GM21367 (cell line): ENCODE measurements around the gene SSBP3.

ENCODE experiments used
- ATAC-seq: cut with Tn5 transposase; IDR thresholded peaks from one replicate; pipeline ENCODE4 v1.9.1; 2021; ENCODE audit not compliant: unreplicated experiment

Gene SSBP3

DNA sequence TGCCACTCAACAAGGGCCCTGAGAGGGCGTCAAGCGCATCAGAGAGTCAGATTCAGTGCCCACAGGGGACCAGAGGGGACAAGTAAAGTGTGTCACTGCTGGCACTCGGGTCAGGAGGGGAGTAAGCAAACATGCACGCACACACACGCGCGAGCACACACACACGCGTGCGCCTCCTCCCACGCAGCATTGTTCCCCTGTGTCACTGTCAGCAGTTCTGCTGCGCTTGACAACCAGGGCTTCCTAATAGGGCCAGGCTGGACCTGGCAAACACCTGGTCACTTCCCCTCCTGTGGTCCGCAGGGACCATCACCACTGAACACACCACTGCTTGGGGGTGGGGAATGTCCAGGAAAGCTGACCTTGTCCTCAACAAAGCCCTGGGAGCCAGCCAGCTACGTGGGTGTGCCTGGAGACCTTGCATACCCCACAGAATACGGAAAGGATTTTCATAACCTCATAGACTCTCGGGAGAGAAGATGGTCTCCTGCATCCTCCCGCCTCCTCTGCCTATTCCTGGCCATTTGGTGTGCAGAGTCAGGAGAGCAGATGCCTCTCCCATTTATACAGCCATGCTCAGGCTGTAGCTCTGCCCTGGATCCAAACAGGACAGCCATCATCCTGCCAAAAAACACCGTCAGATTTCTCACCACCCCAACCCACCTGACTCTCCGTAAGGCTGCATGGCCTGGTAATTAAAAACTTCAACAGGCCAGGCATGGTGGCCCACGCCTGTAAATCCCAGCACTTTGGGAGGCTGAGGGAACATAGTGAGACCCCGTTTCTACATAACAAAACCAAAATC lies 73.2 kb downstream of the SSBP3 start:
- no peak for ATAC-seq

DNA sequence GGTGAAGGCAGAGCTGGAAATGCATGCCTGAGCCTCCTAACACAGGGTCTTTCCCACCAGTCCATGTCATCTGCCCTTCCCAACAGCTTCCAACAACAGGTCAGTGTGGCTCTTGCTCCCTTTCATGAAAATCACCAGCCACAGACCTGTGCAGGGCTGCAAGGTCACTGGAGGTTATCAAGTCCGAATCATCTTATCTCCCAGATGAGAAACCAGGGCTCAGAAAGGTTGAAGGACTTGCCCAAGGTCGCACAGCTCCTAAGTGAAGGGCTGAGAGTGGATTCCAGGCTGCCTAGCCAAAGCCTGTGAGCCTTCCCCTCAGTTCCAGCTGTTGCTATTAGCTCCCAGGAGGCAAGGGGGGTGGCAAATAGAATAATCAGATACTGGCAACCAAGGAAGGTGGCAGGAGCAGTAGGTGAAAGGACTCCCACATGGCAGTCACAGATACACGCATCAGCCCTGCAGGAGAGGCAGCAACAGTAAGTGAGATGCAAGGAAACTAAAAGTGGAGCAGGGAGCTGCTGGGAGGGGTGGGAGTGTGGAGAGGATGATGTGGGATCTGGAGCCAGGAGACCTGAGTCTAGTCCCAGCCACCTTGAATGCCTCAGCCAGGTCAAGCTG lies 74.2 kb downstream of the SSBP3 start:
- no peak for ATAC-seq

DNA sequence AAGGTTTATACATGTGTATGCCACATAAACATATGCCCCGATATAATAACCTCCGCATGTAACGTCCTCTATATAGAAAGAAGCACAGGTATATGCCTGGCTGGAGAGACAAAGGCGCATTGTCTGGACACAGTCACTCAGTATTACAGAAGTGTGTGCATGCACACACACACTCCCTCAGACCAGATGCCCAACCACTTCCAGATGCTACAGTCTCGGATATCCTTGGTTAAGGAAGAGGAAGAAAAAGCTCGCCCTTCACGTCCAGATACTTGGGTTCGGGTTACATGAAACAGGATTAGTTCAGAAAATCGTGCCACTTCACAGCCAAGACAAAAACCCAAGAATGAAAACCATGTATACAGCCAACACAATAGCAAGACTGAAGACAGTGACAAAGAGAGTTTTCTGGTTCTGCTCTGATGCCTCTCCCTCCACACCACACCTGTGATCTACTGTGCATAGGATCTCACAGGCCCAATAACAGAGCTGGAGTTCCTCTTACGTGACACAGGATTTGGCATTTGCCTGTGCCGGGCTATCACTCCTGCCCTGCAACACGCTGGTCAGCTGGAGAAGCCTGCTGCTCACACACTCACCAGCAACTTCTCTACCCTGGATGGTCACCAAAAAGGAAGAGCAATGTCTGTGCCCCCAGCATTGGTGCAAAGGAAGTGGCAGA lies 75.0 kb downstream of the SSBP3 start:
- no peak for ATAC-seq

DNA sequence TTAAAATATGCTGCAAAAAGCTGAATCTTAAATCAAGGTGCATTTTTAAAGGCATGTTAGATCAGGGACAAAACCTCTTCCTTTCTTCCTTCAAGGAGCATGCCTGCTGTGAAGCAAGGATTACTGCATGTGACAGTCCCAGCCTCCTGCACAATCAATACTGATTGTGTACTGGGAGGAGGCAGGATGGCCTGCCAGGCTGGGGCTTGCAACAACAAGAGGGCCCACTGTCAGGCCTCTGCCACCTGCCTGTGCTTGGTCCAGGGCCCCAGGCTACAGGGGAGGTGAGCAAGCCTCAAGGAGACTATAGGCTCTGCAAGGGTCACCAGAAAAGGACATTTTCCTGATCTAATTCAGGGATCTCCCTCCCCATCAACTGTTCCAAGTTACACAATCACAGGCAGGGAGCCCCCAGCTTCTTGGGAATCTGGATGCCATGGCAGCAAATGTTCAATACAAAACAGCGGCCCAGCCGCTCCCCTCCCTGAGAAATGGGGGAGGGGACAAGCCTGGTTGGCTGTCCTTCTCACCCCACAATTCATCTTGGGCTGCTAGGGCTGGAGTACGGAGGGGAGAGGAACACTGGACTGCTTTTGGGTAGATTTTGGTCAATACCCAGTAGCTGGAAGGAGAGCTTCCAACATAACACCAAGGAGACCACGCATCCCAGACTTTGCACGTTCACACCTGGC lies 76.7 kb downstream of the SSBP3 start:
- ATAC-seq, result no peak

DNA sequence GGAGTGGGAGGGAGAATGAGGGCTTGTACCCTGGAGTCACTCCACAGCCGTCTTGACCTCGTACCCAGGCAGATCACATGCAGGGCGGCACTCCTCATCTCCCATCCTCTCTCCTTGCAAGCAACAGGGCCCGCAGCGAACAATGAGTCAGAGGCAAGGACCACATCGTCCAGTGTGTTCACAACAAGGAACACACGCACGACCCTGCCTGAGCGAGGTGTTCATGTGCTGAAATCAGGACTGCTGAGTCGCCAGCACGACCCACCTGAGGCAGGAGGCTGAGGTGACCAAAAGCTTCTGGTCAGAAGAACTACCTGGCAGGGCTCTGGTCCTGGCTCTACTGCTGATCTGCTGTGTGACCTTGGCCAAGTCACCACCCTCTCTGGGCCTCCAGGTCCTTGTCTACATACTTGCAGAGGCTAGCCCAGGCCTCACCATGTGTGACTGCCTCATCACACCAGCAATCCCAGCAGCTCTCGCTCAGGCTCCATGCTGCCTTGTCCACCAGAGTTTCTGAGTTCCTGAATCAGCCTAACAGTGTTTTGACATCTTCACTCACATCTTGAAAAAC lies 78.0 kb downstream of the SSBP3 start:
- ATAC-seq, result no peak

DNA sequence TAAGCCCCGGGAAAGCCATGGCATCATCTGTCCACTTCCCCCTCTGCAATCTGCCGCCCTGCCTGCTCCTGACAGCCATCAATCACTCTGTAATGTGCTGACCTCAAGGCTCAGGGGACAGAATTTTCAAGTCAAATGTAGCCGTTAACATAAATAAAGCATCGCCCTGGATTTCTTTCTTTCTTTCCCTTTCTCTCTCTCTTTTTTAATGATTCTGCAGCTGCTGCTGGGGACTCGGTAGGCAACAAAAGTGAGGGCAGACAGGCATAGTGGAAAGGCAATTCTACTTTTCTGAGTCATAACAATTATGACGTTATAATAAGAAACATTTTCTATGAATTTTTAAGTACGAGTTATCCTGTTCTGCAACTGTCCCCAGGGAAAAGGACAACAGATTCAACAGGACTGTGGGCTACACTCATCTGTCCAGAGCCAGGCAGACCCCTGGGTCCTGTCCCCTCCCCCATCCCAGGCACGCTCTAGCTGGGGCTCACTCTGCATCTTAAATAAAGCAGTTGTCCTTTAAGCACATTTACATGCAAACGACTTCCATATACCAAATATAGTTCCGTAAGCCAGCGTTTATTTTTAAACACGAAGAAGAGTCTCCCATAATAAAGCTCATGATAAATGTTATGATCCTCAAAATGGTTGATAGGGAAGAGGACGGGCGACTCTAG lies 78.7 kb downstream of the SSBP3 start:
- ATAC-seq, result no peak

DNA sequence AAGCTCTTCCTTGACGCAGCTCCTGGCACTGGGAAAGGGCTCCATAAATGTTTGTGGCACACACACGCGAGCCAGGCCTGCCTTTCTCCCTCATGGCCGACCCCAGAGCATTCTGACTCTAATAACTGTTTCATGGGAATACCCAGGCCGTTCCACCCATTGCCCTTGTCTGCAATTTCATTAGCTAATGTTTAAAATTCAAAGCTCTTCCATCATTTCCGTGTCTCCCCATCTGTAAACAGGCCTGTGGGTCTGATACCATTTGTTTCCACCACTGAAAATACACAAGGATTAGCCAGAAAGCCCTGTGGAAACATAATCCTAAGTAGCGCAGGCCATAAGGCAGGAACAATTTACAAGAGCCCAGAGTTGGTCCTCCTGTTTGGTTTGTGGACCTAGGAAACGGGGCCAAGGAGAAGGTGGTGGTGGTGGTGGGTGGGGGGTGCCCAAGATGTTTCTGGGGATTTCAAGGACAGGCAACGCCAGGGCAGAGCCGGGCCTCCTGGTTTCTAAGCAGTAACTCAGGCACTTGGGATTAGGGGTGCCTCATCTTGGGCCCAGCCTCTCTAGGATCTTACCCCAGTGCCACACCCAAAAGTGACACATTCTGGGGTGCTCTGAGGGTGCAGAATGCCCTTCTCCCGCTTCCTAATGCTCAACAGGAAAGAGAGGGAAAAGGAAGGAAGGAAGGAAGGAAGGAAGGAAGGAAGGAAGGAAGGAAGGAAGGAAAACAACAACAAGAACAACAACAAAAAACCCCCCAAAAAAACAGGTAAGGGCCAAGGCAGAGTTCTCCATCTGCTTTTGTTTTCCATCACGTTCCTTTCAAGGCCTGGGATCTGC lies 79.4 kb downstream of the SSBP3 start:
- no peak for ATAC-seq

DNA sequence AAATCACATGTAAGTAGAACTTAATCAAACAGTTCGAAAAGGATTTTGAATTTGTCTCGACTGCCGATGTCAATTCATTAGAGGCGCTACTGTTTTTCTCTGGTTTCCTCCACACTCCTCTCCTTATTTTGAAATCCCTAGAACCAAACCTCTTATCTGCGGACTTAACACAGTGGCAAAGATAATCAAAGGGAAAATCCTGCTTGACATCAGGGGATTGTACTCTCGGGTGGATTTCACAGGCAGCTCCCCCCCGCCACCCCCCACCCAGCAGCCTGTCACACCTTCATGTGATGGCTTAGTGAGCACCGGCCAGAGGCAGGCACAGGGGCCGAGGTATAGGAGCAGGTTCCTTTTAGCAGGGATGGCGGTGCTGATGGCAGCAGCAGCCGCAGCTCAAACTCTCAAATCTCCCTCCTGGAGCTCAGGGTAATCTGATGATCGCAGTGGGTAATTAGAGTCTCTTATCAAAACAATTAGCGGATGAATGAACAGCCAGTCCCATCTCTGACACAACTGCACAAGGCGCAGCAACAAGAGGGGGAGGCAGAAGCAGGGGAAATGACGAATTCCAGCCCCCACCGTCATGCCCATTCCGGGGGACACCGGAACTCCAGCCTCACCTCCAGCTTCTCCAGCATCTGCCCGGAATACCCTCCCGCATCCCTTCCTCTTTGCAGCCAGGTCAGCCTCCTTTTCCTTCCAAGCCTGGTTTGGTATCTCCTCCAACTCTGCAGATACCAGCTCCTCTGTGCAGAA lies 80.3 kb downstream of the SSBP3 start:
- no peak for ATAC-seq

DNA sequence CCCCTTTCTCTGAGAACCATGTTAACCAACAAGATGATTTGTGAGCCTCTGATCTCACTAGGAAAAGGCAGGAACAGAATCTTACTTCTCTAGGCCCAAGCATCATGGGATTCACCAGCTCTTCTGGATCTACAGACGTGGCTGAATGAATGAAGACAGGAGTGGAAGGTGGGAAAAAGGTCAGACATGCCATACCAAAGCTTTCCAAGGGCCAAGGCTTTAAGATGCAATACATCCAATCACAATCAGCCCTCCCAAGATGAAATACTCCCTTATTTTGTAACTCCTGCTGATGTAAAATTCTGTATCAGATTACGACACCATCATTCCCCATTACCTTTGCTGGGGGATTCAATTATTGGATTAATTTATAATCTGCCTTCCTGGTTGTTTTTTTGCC lies 80.9 kb downstream of the SSBP3 start:
- no peak for ATAC-seq

DNA sequence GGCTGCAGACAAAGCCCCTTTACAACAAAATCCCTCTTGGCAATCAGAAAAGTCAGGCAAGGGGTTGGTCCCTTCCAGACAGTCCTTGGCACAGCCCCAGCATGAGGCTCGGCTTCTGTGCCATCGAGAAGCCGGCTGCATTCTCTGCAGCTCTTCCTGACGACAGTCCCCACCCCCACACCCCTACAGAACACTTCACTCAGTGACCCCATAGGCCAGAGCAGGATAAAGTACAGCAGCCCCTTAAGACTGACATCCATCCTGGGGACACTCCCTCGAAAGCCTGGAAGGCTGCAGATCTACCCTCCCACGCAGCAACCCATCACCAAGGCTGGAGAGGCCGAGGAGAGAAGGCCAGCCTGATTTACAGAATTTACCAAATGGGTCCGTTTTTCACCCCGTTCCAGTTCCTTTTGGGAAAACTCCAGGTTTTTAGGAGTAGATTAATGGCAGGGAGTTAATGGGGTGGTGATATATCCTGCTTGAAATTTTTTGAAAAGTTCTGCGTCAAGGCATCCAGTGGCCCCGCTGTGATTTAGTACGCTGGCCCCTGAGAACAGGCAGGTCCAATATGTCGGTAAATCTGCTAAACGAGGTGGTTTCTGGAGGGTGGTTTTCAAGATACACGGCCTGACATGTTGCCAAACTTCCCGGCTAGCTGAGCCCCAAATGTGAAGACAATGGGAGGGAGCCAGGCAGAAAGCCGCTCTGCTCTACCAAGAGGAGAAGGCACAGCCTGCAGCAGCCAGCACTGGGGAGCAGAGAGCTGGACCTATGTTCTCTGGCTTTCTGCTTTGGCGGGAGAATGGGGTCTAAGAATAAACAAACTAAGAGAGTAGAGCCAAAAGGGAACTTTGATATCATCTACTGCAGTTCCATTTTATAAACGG lies 81.7 kb downstream of the SSBP3 start:
- no peak for ATAC-seq

DNA sequence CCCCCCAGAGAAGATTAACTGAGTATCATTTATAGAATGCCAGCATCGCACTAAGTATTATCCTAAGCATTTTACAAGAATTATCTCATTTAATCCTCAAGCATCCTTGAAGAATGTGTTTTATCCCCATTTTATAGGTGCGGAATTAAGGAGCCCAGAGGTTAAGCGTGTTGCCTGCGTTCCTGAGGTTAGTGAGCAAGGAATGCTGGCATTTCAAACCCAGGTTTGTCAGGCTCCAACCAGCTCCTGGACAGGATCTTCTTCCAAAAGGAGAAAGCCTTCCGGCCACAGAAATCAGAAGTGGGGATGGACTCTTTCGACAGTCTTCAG lies 82.3 kb downstream of the SSBP3 start:
- no peak for ATAC-seq

DNA sequence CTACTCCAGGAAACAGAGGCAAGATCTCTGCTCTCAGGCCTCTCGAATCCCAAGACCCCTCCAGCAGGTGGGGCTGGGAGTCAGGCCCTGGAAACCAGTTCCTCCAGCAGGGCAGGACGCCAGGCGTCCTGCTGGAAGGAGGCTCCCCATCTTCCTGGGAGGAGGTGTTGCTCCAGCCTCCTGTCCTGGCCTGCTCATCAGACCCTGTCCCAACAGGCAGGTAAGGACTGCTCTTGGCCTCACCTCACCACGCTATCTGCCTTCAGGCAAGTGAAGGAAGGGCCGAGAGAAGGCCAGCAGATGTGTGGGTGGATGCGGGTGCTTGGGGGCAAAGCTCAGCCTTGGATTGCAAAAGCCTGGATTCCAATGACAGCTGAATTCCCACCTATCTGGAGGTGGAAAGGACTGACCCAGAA lies 82.9 kb downstream of the SSBP3 start:
- no peak for ATAC-seq

DNA sequence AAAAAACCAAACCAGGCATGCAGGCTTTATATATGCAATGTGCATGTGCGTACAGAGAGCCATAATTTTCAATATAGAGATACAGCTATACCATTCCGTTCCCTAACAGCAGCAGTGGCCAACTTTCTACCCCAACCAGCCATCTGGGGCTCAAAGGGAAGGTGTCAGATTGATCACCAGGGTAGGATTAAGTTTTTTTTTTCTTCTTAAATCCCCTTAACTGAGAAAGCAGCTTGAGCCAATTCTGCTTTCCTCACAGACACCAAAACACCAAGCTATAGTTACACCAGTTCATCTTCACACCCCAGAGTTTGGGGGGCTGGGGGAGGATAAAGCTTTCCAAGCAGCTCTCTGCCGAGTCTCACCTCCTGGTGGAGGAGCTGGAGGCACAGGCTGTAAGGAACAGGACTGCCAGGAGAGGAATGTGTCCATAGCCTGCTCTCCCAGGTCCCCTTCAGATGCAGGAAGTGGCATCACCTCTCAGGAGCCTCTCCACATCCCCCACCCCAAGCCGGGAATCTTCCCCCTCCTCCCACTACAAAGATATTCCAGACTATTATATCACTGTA lies 87.9 kb downstream of the SSBP3 start:
- no peak for ATAC-seq

DNA sequence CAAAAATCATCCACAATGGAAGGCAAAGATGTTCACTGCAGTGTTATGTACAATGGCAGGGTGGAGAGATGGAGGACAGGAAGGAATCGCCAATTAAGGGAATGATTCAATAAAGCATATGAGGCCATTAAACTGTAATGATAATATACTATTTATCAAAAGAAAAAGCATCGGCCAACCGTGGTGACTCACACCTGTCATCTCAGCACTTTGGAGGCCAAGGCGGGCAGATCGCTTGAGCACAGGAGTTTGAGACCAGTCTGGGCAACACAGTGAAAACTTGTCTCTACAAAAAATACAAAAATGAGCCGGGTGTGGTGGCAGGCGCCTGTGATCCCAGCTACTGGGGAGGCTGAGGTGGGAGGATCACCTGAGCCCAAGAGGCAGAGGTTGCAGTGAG lies 89.1 kb downstream of the SSBP3 start:
- ATAC-seq, result no peak

DNA sequence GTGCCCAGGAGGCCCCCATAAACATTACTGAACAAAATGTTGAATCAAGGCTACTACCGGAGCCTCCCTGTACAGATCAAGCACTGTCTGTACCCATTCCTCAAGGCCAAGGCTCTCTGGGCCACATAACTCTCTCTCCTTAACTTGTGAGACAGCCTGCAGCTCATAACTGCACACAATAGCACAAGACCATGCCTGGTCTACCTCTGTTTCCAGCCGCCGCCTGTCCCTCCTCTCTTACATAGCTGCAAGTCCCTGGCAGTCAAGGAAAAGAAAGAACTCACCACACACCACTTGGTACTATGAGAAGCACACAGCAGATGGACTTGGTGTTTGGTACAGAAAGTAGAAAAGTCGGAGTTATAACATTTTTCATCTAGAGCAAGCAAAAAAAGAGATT lies 91.1 kb downstream of the SSBP3 start:
- ATAC-seq, result no peak

DNA sequence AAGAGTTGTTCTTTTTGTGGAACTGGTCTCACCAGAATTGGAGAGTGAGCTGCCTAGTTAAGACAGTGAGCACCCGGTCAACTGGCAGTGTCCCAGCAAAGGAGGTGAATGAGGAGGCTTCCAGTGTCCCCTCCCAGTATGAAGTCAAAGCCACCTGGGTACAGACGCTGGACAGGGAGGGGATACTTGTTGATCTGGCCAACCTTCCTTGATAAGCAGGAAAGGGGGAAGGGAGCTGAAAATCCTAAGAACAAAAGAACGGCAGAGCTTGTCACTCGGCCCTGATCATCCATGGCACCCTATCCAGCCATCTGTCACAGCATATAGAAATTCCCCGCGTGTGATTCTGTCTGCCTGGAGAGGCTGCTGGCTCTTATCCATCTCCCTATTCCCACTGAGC lies 91.5 kb downstream of the SSBP3 start:
- no peak for ATAC-seq

DNA sequence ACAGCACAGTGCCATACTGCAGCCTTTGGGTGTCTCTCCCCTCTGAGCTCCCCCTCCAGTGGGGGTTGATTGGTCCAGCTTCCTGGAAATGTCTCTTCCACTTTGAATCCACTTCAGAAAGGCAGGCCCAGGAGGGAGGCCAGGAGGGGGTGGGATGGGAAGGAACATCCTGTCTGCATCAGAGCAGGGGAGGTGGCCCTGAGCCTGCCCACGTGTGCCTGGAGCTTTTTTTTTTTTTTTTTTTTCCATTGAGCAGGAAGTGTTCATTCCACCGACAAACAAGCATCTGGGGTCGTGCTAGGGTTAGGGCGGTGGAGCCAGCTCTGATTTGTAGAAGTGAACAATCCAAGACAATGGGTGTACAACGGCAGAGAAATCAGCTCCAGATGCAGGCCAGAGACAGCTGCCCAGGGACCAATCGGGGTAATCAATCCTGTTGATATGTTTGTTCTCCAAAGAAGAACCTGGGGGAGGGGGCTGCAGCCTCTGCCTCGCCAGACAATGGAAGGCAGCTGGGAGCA lies 93.3 kb downstream of the SSBP3 start:
- no peak for ATAC-seq

DNA sequence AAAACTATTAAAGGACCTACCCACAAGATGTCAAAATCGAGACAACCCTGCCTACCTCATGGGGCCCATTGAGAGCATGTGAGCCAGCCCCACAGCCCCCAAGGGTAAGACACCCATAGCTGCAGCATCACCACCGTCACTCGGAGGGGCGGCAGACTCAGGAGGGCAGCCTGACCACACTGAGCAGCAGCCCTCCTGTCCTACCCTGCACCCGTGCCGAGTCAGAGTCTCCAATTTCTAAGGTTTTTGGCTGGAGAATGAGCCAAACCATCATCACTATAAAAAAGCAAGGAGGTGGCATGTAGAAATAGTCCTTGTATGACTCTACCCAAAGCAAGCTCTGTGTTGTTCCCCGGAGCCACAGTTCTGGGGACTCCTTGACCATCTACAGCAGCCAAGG lies 94.7 kb downstream of the SSBP3 start:
- no peak for ATAC-seq
